Hindlimb muscle (tissue), 1 donor: ENCODE data around the gene RPL6. TPM values are rescaled to one million over a fixed set of nuclear protein-coding genes. Genes with fewer than 3 reads are reported as not detected.
"Not testable (repeated sequence)": the region's sequence is repeated elsewhere in the genome, so short reads cannot be mapped to it uniquely, and the experiment has no call there.

Experiments
- DNase-seq: peaks from one replicate; pipeline ENCODE4 v3.0.0-alpha.2; 2013
- polyA plus RNA-seq: library from polyadenylated mRNA; unstranded; fragments of 120-200 nt; gene quantifications from one replicate; pipeline ENCODE4 v1.2.1, GENCODE V29; 2013; ENCODE audit not compliant: insufficient read length

Gene RPL6
- polyA plus RNA-seq = 3,070 TPM

DNA sequence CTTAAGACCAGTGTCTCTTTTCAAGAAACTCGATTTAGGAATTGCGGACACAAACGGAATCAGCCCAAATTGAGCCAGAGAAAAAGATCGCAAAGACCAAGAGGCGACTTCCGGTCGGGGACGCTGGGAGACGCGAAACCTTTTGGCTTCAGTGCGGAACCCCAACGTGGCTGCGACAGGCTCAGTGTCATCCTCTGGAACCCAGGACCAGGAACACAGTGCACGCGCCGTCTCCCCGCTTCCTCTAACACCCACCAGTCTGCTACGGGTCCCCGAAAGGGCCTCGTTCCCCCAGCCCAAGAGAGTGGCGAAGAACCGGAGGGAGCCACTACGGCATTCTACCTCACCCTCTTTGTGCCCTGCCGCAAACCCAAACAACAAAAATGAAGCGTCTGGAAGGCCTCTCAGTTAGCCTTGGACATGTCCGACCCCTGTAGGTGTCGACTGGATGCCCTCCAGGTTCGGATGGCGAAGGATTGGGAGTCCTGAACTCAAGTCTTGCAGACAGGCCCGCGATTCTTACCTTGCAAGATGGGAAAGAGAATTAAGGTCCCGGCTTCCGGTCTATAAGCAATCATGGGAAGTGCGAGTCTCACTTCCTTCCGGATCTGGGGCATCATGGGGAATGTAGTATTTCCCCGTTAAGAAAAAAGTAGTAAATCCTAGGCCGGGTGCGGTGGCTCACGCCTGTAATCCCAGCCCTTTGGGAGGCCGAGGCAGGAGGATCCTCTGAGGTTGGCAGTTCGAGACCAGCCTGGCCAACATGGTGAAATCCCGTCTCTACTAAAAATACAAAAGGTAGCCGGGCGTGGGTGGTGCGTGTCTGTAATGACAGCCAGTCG lies at the start of gene RPL6:
RPL6 (minus strand) TSS at position 542 of the 842 bp plus-strand sequence. CDS start 949 bp downstream, outside the sequence.
- peak; percentile 90 for DNase-seq

DNA sequence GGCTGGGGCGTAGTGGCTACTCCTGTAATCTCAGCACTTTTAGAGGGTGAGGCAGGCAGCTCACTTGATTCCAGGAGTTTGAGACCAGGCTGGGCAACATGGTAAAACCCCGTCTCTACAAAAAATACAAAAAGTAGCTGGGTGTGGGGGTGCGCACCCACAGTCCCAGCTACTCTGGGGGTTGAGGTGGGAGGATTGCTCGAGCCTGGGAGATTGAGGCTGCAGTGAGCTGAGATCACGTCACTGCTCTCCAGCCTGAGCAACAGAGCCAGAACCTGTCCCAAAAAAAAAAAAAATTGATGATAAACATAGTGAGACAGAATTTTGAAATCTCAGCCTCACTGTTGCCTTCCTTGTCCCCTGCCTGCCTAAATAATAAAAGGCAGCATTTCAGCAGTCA lies 49.3 kb upstream of the RPL6 start:
- DNase-seq = no peak

DNA sequence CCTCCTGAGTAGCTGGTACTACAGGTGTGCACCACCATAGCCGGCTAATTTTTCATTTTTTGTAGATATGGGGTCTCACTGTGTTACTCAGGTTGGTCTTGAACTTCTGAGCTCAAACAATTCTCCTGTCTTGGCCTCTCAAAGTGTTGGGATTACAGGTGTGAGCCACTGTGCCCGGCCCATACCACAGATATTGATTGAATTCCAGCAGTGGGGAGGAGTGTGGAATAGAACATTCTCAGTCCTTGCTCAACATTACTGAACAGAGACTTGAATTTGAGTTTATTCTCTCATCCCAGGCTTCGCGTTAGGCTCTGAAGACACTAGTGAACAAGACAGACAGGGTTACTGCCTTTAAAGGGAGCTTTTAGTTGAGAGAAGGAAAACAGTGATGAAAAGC lies 48.9 kb upstream of the RPL6 start:
- no peak for DNase-seq

DNA sequence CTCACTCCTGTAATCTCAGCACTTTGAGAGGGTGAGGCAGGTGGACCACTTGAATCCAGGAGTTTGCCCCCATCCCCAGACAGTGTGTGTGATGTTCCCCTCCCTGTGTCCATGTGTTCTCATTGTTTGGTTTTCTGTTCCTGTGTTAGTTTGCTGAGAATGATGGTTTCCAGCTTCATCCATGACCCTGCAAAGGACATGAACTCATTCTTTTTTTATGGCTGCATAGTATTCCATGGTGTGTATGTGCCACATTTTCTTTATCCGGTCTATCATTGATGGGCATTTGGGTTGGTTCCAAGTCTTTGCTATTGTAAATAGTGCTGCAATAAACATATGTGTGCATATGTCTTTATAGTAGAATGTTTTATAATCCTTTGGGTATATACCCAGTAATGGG lies 47.7 kb upstream of the RPL6 start:
- not testable (repeated sequence) for DNase-seq

DNA sequence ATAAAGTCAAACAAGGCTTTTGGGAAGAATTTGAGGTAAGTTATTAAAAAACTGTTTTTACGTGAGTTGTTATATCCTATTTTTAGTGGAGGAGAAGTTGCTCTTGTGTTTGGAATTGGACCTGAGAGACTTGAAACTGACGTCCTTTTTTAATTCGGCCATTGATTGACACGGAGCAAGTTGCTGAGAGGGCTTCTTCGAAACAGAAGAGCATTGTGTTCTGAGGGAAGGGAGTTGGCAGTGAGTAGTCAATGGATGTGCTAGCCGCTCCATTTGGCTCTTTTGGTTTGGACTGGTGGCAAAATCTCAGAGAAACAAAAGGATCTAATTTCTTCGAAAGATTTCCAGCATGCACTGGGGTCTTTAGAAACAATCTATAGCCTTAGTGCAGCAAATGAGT lies 46.6 kb upstream of the RPL6 start:
- DNase-seq = no peak

DNA sequence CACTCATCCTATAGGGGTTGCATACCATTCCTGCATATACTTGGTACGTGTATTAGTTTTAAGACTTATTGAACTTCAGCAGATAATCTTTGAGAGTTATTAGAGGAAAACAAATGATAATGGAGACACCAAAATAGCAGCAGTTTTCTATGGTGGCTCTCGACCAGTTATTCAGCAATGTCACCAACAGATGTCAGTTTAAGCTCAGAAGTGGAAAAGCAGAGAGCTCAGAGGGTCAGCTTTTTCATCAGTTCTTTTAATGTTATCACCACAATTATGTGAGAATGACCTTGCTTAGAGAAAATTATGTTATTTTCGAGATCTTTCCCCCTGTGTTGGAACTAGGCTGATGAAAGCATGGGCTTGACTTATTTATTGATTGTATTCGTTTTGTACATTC lies 41.3 kb upstream of the RPL6 start:
- DNase-seq = no peak

DNA sequence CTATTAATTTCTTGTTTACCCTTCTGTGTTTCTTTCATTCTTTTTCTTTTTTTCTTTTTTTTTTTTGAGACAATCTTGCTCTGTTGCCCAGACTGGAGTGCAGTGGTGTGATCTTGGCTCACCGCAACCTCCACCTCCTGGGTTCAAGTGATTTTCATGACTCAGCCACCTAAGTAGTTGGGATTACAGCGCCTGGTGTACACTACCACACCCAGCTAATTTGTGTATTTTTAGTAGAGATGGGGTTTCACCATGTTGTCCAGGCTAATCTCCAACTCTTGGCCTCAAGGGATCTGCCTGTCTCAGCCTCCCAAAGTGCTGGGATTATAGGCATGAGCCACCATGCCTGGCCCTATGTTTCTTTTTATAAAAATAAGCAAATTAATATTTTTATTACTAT lies 38.8 kb upstream of the RPL6 start:
- DNase-seq = not testable (repeated sequence)

DNA sequence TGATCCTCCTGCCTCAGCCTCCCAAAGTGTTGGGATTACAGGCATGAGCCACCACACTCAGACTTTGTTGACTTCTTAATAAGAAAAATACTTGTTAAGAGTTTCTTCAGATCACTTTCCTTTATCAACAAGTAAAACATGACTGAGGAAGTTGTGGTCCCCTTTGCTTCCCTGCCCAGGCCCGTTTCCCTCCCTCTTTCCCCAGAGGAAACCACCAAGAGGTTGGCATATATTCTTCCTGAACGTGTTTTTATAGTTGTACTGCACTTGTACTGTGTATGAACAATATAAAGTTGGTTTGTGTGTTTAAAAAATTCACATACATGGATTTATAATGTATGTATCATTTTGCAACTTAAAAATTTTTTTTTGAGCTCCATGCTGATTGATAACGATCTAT lies 37.7 kb upstream of the RPL6 start:
- DNase-seq = no peak

DNA sequence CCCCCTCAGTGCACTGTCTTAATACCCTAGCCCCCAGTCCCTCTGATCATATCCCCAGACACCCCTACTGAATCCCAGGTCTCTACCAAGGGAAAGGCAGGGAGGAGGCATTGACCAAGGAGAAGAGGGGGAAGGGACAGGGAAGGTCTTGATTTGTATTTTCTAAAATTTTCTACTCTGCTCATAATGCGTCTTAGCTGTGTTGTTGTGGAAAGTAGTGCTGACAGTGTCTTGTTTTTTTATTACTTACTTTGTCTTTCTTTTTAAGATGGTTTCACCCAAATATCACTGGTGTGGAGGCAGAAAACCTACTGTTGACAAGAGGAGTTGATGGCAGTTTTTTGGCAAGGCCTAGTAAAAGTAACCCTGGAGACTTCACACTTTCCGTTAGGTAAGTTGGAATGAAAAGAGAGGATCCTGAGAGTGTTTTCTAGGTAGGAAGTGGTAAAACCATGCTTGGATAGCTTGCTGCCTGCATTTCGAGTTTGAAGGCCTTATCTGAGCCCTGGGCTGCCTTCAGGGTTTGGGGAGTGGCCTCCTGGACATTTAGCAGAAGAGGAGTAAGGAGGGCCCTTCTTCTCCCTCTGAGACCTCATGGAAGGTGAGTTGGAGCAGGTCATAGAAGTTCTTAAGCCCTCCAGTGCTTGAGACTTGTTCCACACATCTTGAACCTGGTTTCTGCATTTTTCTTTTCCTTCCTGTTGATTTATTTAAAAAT lies 36.8 kb upstream of the RPL6 start:
- no peak for DNase-seq

DNA sequence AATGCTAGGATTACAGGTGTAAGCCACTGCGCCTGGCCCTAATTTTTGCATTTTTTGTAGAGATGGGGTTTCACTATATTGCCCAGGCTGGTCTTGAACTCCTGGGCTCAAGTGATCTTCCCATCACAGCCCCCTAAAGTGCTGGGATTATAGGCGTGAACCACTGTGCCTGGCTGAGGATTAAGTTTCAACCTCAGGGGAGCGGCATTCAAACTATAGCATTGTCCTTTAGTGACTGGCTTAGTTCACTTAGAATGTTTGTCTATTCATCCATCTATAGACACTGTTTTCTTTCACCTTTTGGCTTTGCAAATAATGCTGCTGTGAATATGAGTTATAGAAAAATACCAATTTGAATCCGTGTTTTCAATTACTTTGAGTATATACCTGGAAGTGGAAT lies 34.5 kb upstream of the RPL6 start:
- no peak for DNase-seq

DNA sequence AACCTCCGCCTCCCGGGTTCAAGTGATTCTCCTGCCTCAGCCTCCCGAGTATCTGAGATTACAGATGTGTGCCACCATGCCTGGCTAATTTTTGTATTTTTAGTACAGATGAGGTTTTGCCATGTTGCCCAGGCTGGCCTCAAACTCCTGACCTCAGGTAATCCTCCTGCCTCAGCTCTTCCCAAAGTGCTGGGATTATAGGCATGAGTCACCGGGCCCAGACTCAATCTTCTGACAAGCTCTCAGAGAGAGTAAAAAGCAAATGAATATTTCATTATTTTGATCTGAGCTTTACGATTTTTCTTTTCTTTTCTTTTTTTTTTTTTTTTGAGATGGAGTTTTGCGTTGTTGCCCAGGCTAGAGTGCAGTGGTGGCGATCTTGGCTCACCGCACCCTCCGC lies 31.2 kb upstream of the RPL6 start:
- not testable (repeated sequence) for DNase-seq

DNA sequence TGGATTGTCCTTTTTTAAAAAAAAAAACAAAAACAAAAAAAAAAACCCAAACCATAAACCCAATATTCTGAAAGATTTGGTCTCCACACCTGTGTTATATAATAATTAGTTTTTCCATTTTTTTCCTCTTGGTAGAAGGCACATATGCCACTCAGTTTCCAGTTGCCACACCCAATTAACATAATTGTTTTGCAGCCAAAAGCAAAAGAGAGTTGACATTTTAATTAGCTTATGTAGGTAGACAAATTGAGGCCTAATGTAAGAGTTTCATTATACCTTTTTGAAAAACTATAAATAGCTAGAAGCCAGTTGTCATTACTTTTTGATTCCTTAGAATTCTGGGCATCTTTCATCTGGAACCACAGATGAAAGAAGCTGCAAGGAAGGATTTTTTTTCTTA lies 30.4 kb upstream of the RPL6 start:
- DNase-seq = no peak

DNA sequence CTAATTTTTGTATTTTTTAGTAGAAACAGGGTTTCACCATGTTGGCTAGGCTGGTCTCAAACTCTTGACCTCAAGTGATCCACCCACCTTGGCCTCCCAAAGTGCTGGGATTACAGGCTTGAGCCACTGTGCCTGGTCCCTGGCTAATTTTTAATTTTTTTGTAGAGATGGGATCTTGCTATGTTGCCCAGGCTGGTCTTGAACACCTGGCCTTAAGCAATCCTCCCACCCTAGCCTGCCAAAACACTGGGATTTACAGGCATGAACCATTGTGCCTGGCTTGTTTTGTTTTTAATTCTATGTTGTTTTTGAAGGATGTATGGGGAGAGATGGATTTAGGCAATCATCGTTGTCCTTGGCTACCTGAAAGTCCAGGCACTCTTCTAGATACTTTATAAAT lies 29.2 kb upstream of the RPL6 start:
- not testable (repeated sequence) for DNase-seq

DNA sequence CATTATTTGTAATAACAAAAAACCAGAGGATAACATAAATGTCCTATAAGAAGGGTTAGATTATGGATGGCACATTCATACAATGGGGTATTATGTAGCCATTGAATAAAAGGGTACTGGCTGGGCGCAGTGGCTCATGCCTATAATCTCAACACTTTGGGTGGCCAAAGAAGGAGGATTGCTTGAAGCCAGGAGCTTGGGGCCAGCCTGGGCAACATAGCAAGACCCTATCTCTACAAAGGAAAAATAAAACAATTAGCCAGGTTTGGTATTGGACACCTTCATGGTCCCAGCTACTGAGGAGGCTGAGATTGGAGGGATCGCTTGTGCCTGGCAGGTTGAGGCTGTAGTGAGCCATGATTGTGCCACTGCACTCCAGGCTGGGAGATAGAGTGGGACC lies 24.1 kb upstream of the RPL6 start:
- DNase-seq = no peak

DNA sequence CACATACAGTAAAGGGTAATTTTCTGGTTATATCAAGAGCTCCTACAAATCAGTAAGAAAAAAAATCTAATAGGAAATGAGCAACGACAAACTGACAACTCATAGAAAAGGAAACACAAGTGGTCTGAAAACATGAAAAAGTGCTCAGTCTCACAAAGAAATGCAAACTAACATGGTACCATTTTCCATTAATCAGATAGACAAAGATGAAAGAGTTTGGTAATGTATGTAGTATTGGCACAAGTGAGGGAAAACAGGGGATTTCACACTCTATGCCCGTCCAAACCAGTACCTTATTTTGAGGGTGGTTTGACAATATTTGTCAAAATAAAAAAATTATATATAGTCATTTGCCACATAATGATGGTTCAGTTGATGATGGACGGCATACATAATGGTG lies 22.6 kb upstream of the RPL6 start:
- no peak for DNase-seq

DNA sequence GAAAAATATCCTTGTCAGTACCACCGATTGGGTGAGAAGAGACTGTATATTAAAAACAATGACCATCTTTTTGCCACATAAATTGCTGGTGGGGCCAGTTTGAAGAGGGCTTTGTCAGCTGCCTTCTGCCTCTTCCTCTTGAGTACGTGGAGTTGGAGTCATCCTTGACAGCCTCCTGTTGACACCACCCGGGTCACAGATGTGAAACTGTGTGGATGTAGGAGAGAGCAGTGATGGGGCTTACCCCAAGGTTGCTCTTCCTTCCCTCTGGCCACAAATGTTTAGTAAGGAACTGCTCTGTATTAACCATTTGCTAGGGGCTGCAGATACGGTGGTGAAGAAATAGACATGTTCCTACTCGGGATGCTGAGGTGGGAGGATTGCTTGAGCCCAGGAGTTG lies 21.5 kb upstream of the RPL6 start:
- no peak for DNase-seq

DNA sequence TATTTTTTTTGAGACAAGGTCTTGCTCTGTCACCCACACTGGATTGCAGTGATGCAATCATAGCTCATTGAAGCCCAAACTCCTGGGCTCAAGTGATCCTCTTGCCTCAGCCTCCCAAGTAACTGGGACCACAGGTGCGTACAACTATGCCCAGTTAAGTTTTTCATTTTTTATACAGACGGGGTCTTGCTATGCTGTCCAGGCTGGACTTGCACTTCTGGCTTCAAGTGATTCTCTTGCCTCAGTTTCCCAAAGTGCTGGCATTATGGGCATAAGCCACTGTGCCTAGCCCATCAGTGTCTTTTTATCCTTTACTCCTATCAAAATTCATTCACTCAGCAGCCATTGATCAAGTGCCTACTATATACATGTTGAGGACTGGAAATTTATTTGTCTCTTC lies 18.4 kb upstream of the RPL6 start:
- no peak for DNase-seq

DNA sequence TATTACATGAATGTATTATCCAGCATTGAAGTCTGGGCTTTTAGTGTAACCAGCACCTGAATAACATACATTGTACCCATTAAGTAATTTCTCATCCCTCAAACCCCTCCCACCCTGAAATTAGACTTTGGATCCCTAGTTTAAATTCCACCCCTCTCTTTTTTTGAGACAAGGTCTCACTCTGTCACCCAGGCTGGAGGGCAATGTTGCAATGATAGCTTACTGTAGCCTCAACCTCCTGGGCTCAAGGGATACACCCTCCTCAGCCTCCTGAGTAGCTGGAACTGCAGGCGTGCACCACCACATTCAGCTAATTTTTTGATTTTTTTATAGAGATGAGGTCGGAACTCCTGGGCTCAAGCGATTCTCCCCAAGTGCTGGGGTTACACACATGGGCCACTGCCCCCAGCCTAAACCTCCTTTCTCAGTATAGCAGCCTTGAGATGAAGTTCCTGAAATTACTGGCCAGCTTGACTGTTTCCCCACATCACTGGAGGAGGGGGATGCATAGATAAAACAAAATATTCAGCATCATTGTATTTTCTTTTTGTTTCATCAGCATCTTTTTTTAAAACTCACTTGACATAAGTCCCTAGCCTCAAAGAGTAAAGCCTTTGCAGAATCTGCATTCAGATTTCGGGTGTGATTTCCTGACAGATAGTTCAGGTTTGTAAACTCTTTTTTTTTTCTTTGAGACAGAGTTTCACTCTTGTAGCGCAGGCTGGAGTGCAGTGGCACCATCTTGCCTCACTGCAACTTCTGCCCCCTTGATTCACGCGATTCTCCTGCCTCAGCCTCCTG lies 16.4 kb upstream of the RPL6 start:
- no peak for DNase-seq

DNA sequence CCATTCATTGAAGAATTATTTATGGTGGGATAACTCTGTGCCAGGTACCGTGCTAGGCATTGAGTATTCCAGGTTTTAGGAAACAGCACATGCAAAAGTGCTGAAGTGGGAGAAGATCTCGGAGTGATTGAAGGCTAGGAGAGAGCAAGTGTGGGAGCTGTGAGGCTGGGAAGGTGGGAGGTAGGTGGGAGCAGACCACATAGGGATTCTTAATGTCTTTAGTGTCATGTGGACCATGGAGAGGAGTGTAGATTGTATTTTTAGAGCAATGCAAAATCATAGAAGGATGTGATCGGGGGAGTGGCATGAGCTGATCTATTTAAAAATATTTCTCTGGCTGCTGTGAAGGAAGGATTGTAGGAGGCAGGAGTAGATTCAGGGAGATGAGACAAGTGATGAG lies 14.7 kb upstream of the RPL6 start:
- no peak for DNase-seq

DNA sequence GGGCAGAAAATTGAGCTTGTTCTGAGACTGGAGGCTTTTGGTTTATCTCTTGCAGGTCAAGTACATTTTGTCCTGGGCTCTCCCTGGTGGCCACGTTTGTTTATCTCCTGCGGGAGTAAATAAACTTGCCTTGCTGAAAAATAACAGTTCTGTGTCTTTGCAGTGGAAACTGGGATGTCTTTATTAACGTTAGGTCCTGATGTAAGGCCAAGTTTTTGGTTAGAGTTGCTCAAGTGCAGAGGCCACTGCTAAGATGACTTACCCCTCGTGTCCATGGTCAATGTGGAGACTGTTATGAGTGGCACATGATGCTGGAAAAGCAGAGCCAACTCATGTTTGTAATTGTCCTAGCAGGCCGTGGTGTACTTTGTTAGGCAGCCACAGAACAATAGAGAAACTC lies 13.1 kb upstream of the RPL6 start:
- no peak for DNase-seq

DNA sequence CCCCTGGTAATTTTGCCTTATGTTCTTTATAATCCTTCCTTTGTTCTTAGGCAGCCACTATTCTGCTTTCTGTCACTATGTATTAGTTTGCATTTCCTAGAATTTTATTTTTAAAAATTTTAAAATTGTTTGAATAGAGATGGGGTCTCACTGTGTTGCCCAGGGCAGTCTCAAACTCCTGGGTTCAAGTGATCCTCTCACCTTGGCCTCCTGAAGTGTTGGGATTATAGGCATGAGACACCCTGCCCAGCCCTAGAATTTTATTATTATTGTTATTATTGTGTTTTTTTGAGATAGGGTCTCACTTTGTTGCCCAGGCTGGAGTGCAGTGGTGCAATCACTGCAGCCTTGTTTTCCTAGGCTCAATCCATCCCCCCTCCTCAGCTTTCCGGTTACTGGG lies 12.0 kb upstream of the RPL6 start:
- DNase-seq = no peak

DNA sequence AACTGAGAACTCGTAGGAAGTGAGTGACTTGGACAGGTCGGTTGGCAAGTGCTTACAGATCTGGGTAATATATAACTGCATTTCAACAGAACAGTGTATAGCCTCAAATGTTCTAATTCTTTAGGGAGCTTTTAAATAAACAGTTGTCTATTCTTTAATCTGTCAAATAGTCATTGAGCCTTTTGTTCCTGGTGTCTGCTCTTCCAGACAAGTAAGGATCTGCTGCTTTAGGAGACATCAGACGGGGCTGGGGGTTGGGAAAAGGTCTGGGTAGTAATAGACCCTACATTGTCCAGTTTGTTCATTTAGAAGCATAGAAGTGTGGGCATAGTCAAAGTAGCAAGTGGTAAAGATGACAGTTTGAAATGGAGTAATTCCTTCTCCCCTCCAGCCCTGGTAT lies 11.3 kb upstream of the RPL6 start:
- no peak for DNase-seq
